GM12873 (cell line): ENCODE measurements around the gene FLYWCH1.

ENCODE experiments used
- TF ChIP-seq, protein P1 (sequence below): IDR thresholded peaks from 2 replicates; pipeline ENCODE4 v1.5.1; 2012; ENCODE audit warnings: low read depth, mild to moderate bottlenecking, moderate library complexity, low read length, control low read depth; ENCODE audit not compliant: insufficient read depth; ENCODE audit errors: missing control alignments

Gene FLYWCH1

GRCh38 chr16:2874032-2874911, 37.5 kb upstream of the FLYWCH1 start:
- TF ChIP-seq, protein P1, sequence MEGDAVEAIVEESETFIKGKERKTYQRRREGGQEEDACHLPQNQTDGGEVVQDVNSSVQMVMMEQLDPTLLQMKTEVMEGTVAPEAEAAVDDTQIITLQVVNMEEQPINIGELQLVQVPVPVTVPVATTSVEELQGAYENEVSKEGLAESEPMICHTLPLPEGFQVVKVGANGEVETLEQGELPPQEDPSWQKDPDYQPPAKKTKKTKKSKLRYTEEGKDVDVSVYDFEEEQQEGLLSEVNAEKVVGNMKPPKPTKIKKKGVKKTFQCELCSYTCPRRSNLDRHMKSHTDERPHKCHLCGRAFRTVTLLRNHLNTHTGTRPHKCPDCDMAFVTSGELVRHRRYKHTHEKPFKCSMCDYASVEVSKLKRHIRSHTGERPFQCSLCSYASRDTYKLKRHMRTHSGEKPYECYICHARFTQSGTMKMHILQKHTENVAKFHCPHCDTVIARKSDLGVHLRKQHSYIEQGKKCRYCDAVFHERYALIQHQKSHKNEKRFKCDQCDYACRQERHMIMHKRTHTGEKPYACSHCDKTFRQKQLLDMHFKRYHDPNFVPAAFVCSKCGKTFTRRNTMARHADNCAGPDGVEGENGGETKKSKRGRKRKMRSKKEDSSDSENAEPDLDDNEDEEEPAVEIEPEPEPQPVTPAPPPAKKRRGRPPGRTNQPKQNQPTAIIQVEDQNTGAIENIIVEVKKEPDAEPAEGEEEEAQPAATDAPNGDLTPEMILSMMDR: no peak

DNA sequence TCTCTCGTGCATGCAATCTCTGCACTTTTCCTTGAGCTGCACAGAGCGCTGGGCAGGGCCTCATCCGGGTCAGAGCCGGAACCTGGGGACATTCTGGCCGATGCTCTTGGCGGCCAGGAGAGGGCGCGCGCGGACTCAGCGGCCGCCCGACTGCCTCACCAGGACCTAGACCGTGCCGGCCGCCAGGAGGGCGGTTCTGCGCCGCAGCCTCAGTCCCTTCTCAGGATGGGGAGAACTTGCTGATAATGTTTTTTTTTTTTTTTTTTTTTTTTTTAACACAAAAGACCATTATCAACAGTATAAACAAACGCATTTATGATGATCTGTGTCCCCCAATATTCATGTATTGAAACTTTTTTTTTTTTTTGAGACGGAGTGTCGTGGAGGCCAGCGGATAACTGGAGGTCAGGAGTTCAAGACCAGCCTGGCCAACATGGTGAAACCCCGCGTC, 36.8 kb upstream of the FLYWCH1 start:
- TF ChIP-seq, protein P1: peak; percentile 90

DNA sequence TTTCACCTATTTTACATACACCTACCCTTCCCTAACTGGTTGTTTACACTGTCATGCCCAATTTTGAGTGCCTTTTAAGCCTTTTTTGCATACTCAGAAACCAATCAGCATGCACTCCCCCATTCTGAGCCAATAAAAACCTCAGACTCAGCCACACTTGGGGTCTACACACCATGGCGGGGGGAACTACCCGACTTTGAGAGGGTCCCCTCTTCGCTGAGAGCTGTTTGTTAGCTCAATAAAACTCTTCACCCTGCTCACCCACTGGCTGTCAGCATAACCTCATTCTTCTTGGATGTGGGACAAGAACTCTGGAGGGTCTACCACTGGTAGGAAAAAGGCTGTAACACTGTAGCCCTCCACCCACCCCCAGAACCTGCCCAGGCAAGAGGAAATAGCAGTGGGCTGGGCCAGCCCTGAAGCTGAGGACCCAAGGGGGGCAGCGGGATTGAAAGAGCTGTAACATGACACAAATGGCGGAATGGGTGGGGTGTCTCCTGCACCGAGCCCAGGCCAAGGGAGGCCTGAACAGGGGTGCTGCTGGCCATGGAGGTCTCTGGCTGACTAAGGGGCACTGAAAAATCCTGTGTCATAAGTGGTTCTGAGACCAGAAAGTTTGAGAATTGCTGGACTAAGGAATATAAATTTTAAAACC, 31.8 kb upstream of the FLYWCH1 start:
- TF ChIP-seq, protein P1: no peak

GRCh38 chr16:2881783-2882649, 29.7 kb upstream of the FLYWCH1 start:
- TF ChIP-seq, protein P1: no peak

DNA sequence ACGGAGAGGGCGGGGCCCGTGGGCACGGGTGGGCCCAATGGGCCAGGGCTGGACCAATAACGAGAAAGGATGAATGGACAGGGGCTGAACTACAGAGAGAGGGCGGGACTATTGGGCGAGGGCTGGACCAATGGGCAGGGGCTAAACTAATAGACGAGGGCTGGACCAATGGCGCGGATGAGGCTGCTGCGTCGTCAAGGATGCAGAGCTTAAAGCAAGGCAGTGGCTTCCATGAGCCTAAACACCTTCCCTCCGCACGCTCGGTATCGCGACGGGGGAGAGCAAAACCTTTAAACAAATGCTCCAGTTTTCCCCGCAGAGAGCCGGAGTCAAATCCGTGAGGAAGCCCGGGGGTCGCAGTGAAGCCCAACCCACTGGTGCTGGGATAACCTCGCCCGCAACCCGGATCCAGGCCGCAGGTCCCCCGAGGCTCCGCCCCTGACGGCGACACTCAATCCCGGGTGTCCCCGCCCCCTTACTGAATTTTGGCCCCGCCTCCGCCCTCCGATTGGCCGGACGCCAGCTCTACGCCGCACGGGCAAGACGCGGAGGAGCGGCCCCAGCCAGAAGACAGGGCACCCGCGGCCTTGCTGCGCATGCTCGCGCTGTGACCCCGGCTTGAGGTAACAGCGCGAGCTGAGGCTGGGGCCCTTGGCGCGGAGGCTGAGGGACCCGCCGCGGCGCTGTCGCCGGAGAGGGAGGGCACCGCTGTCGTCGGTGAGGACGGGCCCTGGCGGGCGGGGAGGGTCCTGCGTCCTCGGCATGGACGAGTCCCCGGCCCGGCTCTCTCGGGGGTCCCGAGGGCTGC, 28.9 kb upstream of the FLYWCH1 start, which contains the start of gene FLYWCH2:
FLYWCH2 (plus strand) TSS at position 566 of the 808 bp plus-strand sequence. CDS start 13,235 bp downstream, outside the sequence.
- TF ChIP-seq, protein P1: no peak

DNA sequence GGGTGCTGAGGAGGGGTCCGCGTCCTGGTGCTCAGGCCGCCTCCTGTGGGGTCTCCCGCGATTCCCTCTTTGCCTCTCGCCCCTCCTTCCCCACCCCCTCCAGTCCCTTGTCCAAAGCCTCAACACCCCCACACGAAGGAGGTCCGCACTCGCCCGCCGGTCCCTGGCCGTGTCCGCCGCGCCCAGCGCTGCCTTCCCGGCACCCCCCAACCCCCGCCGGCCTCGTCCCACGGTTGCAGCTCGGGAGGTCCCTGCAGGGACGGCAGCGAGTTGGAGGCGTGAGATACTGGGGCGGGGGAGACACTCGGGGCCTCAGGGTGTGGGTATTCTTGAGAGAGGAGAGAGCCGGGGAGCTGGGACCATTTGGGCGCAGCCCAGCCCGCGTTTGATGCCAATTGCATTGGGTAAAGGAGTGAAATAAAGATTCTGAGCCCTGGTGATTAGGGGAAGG, 28.2 kb upstream of the FLYWCH1 start:
- TF ChIP-seq, protein P1: no peak
